Mesendoderm (in vitro differentiated cells): ENCODE results near the gene RRAS2. TPM values are rescaled to one million over a fixed set of nuclear protein-coding genes. Genes with fewer than 3 reads are reported as not detected.
A peak's percentile ranks its signal among the peaks of the same experiment; 100 is the strongest.
"Not testable (repeated sequence)": the region's sequence is repeated elsewhere in the genome, so short reads cannot be mapped to it uniquely, and the experiment has no call there.

Experiments used
- DNase-seq: peaks from one replicate; pipeline ENCODE4 v3.0.0; 2013
- H2AK5ac ChIP-seq: 2 replicates; pipeline ENCODE4 v1.6.1; 2013; ENCODE audit warnings: low read length, inconsistent platforms
- H2BK120ac ChIP-seq: 2 replicates; pipeline ENCODE4 v1.6.1; 2013; ENCODE audit warnings: low read depth, mild to moderate bottlenecking, low read length, moderate library complexity, mixed read lengths
- H2BK15ac ChIP-seq: replicated peaks from 2 replicates; pipeline ENCODE4 v1.6.1; 2013; ENCODE audit warnings: low read depth, mild to moderate bottlenecking, moderate library complexity
- H2BK5ac ChIP-seq: 2 replicates; pipeline ENCODE4 v1.6.1; 2013; ENCODE audit warnings: low read length, inconsistent platforms
- H3K18ac ChIP-seq: 2 replicates; pipeline ENCODE4 v1.6.1; 2013; ENCODE audit warnings: mild to moderate bottlenecking, low read length, mixed read lengths
- H3K23ac ChIP-seq: one replicate; pipeline ENCODE4 v1.6.1; 2013; ENCODE audit warnings: low read length
- H3K27ac ChIP-seq: 2 replicates; pipeline ENCODE4 v1.5.1; 2013; ENCODE audit warnings: low read depth, mild to moderate bottlenecking, inconsistent platforms, low read length, moderate library complexity
- H3K27me3 ChIP-seq: 2 replicates; pipeline ENCODE4 v1.6.1; 2013; ENCODE audit warnings: low read length, control low read depth, mild to moderate bottlenecking, inconsistent platforms; ENCODE audit not compliant: insufficient read depth, poor library complexity
- H3K36me3 ChIP-seq: 2 replicates; pipeline ENCODE4 v1.6.1; 2013; ENCODE audit warnings: low read length, inconsistent platforms; ENCODE audit not compliant: control insufficient read depth, insufficient read depth
- H3K4ac ChIP-seq: one replicate; pipeline ENCODE4 v1.6.1; 2013; ENCODE audit warnings: low read depth, mild to moderate bottlenecking, low read length, moderate library complexity
- H3K4me1 ChIP-seq: 2 replicates; pipeline ENCODE4 v1.6.1; 2013; ENCODE audit warnings: low read depth, low read length, inconsistent platforms; ENCODE audit not compliant: control insufficient read depth
- H3K4me2 ChIP-seq: 2 replicates; pipeline ENCODE4 v1.6.1; 2013; ENCODE audit warnings: low read length
- H3K4me3 ChIP-seq: 2 replicates; pipeline ENCODE4 v1.5.1; 2013; ENCODE audit warnings: mild to moderate bottlenecking, low read length
- H3K56ac ChIP-seq: one replicate; pipeline ENCODE4 v1.6.1; 2013; ENCODE audit warnings: low read length
- H3K79me1 ChIP-seq: 2 replicates; pipeline ENCODE4 v1.6.1; 2013; ENCODE audit warnings: low read length, inconsistent platforms
- H3K79me2 ChIP-seq: 2 replicates; pipeline ENCODE4 v1.6.1; 2013; ENCODE audit warnings: mild to moderate bottlenecking, low read length; ENCODE audit not compliant: control insufficient read depth, insufficient read depth
- H3K9ac ChIP-seq: 2 replicates; pipeline ENCODE4 v1.6.1; 2013; ENCODE audit warnings: low read length, inconsistent platforms
- H4K5ac ChIP-seq: one replicate; pipeline ENCODE4 v1.6.1; 2013; ENCODE audit warnings: low read length
- H4K8ac ChIP-seq: one replicate; pipeline ENCODE4 v1.6.1; 2013; ENCODE audit warnings: low read depth, mild to moderate bottlenecking, control low read depth, low read length, moderate library complexity
- WGBS: extraction: QIAGEN DNeasy Blood & Tissue Kit; methylation state at CpG from one replicate; pipeline ENCODE4 v1.1.7; 2013; ENCODE audit warnings: low lambda C conversion rate, missing lambda C conversion rate; ENCODE audit not compliant: insufficient coverage; ENCODE audit errors: extremely low coverage; 5-methylcytosine and 5-hydroxymethylcytosine counted together
- polyA plus RNA-seq, 2 experiments: library from polyadenylated mRNA; stranded (reverse); fragments of 200-250 nt; gene quantifications; one replicate each; pipeline ENCODE4 v1.2.3, GENCODE V29; 2013

The RRAS2 gene
- 180 TPM for polyA plus RNA-seq (2013, experiment 1 of 2)
- 184 TPM for polyA plus RNA-seq (2013, experiment 2 of 2)

GRCh38 chr11:14358729-14359439 lies at the start of gene RRAS2:
TSS of gene RRAS2 (minus strand) at chr11:14359183. CDS start at chr11:14358870, 313 bp downstream.
- no peaks in the 10 kb centered on the region for H3K36me3 ChIP-seq
- H3K27ac ChIP-seq = peak within 1 kb of the TSS; percentile 86
- peak within 1 kb of the TSS; percentile 95 for H3K9ac ChIP-seq
- H3K4me3 ChIP-seq = peak within 1 kb of the TSS; percentile 96
- H3K79me2 ChIP-seq = peaks cover 49% of the 10 kb centered on the region
- H3K4me2 ChIP-seq = peak within 1 kb of the TSS; percentile 100
- peak; percentile 91 for DNase-seq
- no peaks in the 10 kb centered on the region for H3K27me3 ChIP-seq
- peak within 1 kb of the TSS; percentile 50 for H2BK5ac ChIP-seq
- H2BK15ac ChIP-seq = no peak within 1 kb of the TSS
- WGBS = no CpG with 5 or more reads among the region's 78 CpGs
- H3K18ac ChIP-seq = peak within 1 kb of the TSS; percentile 97
- peaks cover 7% of the 10 kb centered on the region for H3K4me1 ChIP-seq
- peaks cover 3% of the 10 kb centered on the region for H3K79me1 ChIP-seq
- H3K4ac ChIP-seq = peak within 1 kb of the TSS; percentile 98
- peak within 1 kb of the TSS; percentile 98 for H3K56ac ChIP-seq
- peak within 1 kb of the TSS; percentile 93 for H2AK5ac ChIP-seq
- no peak within 1 kb of the TSS for H4K5ac ChIP-seq
- H2BK120ac ChIP-seq = peak within 1 kb of the TSS; percentile 63
- H4K8ac ChIP-seq = no peak within 1 kb of the TSS
- H3K23ac ChIP-seq = no peak within 1 kb of the TSS

GRCh38 chr11:14408612-14409011 lies 49.6 kb upstream of the RRAS2 start:
- Histone ChIP-seq H4K8ac (no peak overlapping the region), H3K27ac (no peak overlapping the region), H3K4me1 (peaks cover 21% of the 10 kb centered on the region), H2BK15ac (no peak overlapping the region), H3K18ac (peak overlapping the region; percentile 31), H2BK120ac (peak overlapping the region; percentile 76), H3K36me3 (no peaks in the 10 kb centered on the region), H3K4me2 (no peak overlapping the region), H3K27me3 (no peaks in the 10 kb centered on the region), H2BK5ac (no peak overlapping the region), H4K5ac (no peak overlapping the region), H3K79me2 (no peaks in the 10 kb centered on the region), H3K23ac (no peak overlapping the region), H3K4ac (no peak overlapping the region), H3K9ac (no peak overlapping the region), H2AK5ac (no peak overlapping the region), H3K79me1 (no peaks in the 10 kb centered on the region), H3K56ac (peak overlapping the region; percentile 35), H3K4me3 (no peak overlapping the region)
- no CpG with 5 or more reads among the region's 2 CpGs for WGBS
- DNase-seq = no peak

- not testable (repeated sequence) for H3K4me2 ChIP-seq, H3K23ac ChIP-seq, H3K4me3 ChIP-seq, H2BK15ac ChIP-seq, H3K4ac ChIP-seq, H3K9ac ChIP-seq, H4K8ac ChIP-seq, H4K5ac ChIP-seq, H3K36me3 ChIP-seq, H3K27me3 ChIP-seq, DNase-seq, H3K56ac ChIP-seq, H3K79me1 ChIP-seq, H3K79me2 ChIP-seq, H2AK5ac ChIP-seq
- WGBS = no CpG with 5 or more reads among the region's 2 CpGs
- peaks cover 15% of the 10 kb centered on the region for H3K4me1 ChIP-seq
- H2BK120ac ChIP-seq = peak overlapping the region; percentile 79
- peak overlapping the region; percentile 25 for H3K27ac ChIP-seq
- peak overlapping the region; percentile 61 for H3K18ac ChIP-seq
- peak overlapping the region; percentile 78 for H2BK5ac ChIP-seq
These were observed 47.1 kb upstream of the RRAS2 start for GRCh38 chr11:14406116-14406515.

GRCh38 chr11:14403528-14403927 lies 44.5 kb upstream of the RRAS2 start:
- not testable (repeated sequence) for H3K79me1 ChIP-seq, H4K5ac ChIP-seq, H2BK120ac ChIP-seq, H3K27ac ChIP-seq, H3K4ac ChIP-seq, H3K36me3 ChIP-seq, H3K79me2 ChIP-seq, DNase-seq, H2AK5ac ChIP-seq, H2BK5ac ChIP-seq, H3K4me2 ChIP-seq, H3K56ac ChIP-seq, H3K4me1 ChIP-seq, H3K9ac ChIP-seq, H3K23ac ChIP-seq, H3K18ac ChIP-seq, H4K8ac ChIP-seq, H2BK15ac ChIP-seq, H3K27me3 ChIP-seq, H3K4me3 ChIP-seq
- WGBS = no CpG with 5 or more reads among the region's 6 CpGs

GRCh38 chr11:14399087-14399486 lies 40.1 kb upstream of the RRAS2 start:
- H4K5ac ChIP-seq = no peak overlapping the region
- no peaks in the 10 kb centered on the region for H3K4me1 ChIP-seq

GRCh38 chr11:14396273-14396672 lies 37.3 kb upstream of the RRAS2 start:
- Histone ChIP-seq H2BK15ac (no peak overlapping the region), H3K79me1 (no peaks in the 10 kb centered on the region), H3K9ac (no peak overlapping the region), H4K8ac (no peak overlapping the region), H3K4ac (no peak overlapping the region), H3K56ac (no peak overlapping the region), H2BK120ac (no peak overlapping the region), H3K79me2 (no peaks in the 10 kb centered on the region), H2BK5ac (no peak overlapping the region), H4K5ac (no peak overlapping the region), H3K36me3 (no peaks in the 10 kb centered on the region), H3K23ac (no peak overlapping the region), H3K27ac (no peak overlapping the region), H3K4me1 (no peaks in the 10 kb centered on the region), H3K27me3 (no peaks in the 10 kb centered on the region), H3K4me2 (no peak overlapping the region), H3K4me3 (no peak overlapping the region), H2AK5ac (no peak overlapping the region), H3K18ac (no peak overlapping the region)
- no peak for DNase-seq

More at GRCh38 chr11:14399087-14399486, 40.1 kb upstream of the RRAS2 start:
- no CpG with 5 or more reads among the region's 1 CpG for WGBS
- no peak overlapping the region for H3K4me3 ChIP-seq
- H3K36me3 ChIP-seq = no peaks in the 10 kb centered on the region
- no peak overlapping the region for H4K8ac ChIP-seq
- H3K4ac ChIP-seq = no peak overlapping the region
- no peak overlapping the region for H2BK15ac ChIP-seq
- no peak overlapping the region for H3K27ac ChIP-seq
- H2AK5ac ChIP-seq = no peak overlapping the region
- H2BK5ac ChIP-seq = no peak overlapping the region
- no peak overlapping the region for H3K4me2 ChIP-seq
- no peaks in the 10 kb centered on the region for H3K79me1 ChIP-seq
- no peak overlapping the region for H3K9ac ChIP-seq
- H3K56ac ChIP-seq = no peak overlapping the region
- H2BK120ac ChIP-seq = no peak overlapping the region
- no peaks in the 10 kb centered on the region for H3K27me3 ChIP-seq
- no peak for DNase-seq
- no peaks in the 10 kb centered on the region for H3K79me2 ChIP-seq
- no peak overlapping the region for H3K23ac ChIP-seq
- no peak overlapping the region for H3K18ac ChIP-seq
